Esophagus mucosa (tissue), 1 donor: ENCODE data around the gene ADK. TPM values are rescaled to one million over a fixed set of nuclear protein-coding genes. Genes with fewer than 3 reads are reported as not detected.
"Not testable (repeated sequence)": the region's sequence is repeated elsewhere in the genome, so short reads cannot be mapped to it uniquely, and the experiment has no call there.

Source experiments
- ATAC-seq: fragments of 200-7000 bp; cut with Tn5 transposase; one replicate; pipeline ENCODE4 v1.9.1; 2020
- total RNA-seq: library from RNA; stranded (reverse); gene quantifications from one replicate; pipeline ENCODE4 v1.2.4, GENCODE V29; 2023
- donor health status: DM: yes; HTN: yes; CAD: no.

ADK gene
- total RNA-seq, 1 donor from 2014 or later, result 50.8 TPM

GRCh38 chr10:74498664-74499063 is 347.6 kb downstream of the ADK start:
- ATAC-seq, result not testable (repeated sequence)

GRCh38 chr10:74500026-74500704 is 349.1 kb downstream of the ADK start:
- ATAC-seq, result no peak

DNA sequence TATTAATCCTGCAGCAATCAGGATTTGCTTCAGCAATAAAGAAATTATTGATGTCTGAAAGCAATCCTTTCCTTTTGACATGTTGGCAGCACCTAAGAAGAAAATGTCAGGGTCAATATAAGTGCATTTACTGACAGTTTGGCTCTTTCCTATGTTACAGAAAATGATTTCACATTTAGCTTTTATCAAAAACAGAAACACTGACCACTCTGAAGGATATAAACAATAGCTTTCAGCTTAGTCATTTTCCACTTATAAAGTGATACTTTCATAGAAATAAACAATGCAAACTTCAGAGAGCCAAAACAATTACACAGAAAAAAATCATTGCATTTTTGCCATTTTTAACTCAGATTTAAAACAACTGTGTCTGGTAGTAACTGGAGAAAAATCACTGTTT is 349.8 kb downstream of the ADK start:
- no peak for ATAC-seq

DNA sequence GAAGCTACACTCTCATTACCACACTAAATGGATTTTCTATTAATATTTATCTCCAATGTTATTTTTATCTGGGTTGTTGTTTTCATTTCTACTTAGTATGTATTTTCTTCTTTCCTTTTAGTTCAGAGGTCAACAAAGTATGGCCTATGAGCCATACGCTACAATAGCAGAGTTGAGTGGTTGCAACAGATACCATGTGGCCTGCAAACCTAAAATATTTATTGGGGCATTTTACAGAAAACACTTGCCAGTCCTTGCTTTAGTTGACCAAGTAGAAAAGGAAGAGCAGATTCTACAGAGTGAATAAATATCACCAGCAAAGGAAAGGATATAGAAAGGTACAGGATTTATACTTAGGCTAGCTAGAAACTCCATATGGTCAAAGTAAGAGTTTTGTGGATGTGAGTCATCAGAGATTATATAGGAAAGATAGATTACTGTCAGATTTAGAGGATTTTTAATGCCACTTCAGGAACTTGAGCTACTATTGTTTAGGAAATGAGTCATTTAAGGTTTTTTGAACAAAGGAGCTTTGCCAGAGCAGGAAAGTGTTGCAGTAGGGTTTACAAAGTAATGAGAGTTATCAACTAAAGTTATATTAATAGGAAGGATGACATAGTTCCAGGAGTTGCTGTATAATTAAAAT is 352.1 kb downstream of the ADK start:
- ATAC-seq, result peak; percentile 84

DNA sequence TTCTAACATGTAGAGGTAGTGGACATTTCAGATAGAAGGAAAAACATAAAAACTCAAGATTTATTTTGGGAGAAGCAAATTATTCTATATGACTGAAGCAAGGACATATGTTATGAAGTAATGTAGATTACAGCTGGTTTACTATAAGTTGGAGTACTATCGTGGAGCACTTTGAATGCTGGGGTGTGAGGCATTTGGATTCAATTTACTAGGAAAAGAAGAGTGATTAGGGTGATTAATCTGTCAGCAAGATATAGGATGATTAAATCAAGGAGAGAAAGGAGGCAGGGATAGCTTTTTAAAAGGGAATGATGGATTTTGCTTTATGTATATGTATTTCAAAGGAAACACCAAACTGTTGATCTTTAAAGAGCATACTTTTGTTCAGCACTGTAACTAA is 356.9 kb downstream of the ADK start:
- no peak for ATAC-seq

DNA sequence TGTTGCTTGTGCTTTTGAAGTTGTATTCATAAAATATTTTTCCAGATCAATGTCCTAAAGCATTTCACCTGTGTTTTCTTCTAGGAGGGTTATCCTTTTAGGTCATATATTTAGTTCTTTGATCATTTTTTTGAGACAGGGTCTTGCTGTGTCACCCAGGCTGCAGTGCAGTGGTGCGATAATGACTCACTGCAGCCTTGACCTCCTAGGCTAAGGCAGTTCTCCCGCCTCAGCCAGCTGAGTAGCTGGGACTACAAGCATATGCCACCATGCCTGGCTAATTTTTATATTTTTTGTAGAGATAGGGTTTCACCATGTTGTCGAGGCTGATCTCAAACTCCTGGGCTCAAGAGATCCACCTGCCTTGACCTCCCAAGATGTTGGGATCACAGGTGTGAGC is 359.6 kb downstream of the ADK start:
- ATAC-seq, result no peak

DNA sequence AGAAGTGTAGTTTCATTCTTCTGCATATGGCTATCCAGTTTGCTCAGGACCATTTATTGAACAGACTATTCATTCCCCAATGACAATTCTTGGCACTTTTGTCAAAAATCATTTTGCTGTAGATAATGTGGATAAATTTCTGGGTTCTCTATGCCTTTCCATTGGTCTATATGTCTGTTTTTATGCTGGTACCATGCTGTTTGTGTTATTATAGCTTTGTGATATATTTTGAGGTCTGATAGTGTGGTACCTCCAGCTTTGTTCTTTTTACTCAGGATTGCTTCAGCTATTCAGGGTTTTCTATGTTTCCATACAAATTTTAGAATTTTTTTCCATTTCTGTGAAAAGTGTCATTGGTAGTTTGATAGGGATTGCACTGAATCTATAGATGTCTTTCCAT is 360.0 kb downstream of the ADK start:
- ATAC-seq, result no peak

GRCh38 chr10:74514322-74514721 is 363.3 kb downstream of the ADK start:
- ATAC-seq, result no peak

- no peak for ATAC-seq
Measured at GRCh38 chr10:74518061-74518460, 367.0 kb downstream of the ADK start.

DNA sequence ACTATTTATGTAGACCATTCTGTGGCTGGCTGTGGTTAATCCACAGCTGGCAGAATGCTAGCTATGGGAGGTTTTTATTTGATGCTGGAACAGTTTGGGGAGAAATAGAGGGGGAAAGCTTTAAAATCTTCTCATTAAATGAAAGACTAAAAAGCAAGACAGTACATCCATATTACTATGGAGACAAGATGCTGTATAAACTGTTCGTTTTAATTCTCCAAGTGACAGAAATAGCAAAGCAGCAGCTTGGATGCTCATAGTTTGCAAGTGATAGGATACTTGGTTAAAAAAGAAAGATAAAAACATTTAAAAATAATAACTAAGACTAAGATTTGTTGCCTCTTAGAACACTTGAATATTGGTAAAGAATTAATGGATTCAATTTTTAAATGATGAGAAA is 370.5 kb downstream of the ADK start:
- no peak for ATAC-seq

DNA sequence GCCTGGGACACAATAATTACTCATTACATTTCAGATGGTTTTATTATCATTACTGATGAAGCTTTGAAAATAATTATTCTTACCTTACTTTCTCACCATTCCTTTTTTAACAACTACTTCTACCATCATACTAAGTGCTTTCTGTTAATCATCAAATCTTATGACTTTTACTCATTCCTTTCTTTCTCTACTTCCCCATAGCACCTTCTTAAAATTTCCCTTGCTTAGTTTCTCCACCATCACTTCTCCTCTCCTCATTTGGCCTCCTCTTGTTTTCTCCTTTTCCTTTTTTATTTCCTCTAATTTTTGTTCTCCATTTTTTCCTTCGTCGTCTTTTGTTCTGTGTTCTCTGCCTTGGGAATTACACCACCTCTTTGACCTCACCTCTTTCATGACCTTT is 372.2 kb downstream of the ADK start:
- ATAC-seq, result no peak

GRCh38 chr10:74525885-74526284 is 374.9 kb downstream of the ADK start:
- no peak for ATAC-seq

DNA sequence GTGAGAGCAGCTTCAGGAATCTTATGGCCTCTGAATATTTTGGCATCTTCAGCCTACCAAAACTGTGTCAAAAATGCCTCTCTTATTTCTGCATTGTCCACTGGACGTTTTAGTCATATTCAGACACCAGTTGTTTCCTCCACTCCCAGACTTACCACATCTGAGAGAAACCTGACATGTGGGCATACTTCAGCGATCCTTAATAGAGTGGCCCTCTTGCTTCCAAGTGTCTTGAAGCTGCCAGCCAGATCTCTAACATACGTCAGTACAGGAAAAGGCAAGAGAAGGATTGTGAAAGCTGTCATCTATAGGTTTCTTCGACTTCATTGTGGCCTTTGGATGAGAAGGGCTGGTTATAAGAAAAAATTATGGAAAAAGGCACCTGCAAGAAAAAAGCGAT is 376.6 kb downstream of the ADK start:
- not testable (repeated sequence) for ATAC-seq

GRCh38 chr10:74529205-74529604 is 378.2 kb downstream of the ADK start:
- no peak for ATAC-seq

DNA sequence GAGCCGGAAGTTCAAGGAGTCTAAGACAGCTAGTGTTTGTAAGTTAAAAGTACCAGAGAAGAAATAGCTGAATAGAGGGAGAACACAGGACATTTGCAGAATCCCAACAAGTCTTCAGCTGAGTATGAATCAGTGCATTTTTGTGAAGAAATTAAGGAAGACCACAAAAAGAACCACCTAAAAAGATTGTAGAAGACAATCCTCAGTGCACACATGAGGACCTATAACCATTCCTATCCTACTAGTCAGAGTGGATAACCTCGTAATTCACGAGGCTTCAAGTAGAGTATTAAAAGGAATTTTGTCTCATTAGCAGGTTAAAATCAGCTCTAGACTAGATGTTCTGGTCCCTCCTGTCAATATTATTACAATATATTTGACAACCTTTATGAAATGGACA is 380.0 kb downstream of the ADK start:
- ATAC-seq, result no peak

DNA sequence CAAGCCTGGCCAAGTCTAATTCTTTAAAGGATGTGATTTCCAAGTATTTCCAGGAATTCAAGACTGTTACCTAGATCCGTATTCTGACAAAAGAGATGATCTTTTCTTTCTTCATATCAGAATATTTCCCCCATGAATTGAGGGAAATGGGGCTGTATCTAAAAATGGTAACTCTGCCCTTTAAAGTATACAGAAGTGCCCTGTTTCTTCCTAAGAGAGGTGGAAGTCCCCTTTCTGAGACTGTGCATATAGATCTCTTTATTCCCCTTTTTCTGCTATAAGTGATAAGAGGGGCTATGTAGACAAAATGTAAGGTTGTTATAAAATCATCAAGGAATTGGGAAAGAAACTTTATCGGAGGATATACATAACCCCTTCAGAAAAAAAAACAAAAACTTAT is 388.3 kb downstream of the ADK start:
- ATAC-seq, result no peak

DNA sequence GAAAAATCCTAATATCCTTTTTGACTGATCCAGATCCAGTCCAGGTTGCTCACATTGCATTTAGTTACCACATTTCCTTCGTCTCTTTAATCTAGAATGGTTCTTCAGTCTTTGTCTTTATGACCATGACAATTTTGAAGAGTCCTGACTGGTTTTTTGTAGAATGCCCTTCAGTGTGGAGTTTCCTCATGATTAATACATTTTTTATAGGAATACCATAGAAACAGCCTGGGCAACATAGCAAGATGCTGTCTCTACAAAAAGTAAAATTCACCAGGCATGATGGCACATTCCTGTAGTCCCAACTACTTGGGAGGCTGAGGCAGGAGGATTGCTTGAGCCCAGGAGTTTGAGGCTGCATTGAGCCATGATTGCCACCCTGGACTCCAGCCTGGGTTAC is 390.4 kb downstream of the ADK start:
- no peak for ATAC-seq

GRCh38 chr10:74542077-74542476 is 391.1 kb downstream of the ADK start:
- no peak for ATAC-seq

- no peak for ATAC-seq
Measured at GRCh38 chr10:74543276-74543675, 392.3 kb downstream of the ADK start.

DNA sequence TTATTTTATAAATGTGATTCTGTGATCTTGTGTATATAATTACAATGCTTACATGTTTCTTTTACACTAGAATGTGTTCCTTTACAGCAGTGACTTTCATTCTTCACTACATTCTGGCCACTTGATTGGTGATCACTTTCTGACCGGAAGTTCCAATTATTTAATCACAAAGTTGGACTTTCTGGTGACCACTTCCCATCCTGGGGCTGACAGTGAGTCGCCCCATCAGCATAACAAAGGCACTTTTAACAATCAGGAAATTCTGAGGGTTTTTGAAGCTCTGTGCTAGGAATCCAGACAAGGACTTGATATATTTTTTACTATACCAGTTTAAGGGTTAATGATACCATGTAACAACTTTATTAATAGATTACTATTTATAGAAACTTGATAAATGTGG is 393.1 kb downstream of the ADK start:
- ATAC-seq, result no peak

- ATAC-seq, result no peak
Measured at GRCh38 chr10:74548676-74549075, 397.7 kb downstream of the ADK start.

DNA sequence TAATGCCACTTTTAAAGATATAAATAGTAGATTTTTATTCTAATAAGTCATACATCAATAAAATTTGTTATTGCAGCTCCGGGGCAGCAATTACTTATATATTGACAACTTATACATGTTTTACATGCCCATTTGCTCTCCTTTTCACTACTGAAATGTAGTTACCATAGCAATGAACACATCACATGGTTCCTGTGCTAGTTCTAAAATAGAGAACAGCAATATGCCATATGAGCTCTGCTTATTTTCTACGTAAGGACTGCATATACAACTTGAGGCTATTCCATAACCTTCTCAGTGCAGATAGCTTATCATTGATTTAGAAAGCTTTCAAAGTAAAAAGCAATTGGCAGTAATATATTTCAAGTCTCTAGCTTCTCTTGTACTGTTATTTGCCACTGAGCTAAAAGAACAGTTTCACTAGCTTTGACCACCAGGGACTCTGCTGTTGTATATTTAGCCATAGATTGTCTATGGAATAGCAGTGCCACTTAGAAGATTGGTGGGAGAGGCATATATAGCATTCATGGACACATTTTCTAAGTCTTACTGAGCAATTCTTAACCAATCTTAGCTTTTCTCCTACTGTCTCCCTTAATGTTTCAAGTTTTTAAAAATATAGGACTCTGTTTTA is 405.2 kb downstream of the ADK start:
- ATAC-seq, result no peak

GRCh38 chr10:74557098-74557497 is 406.1 kb downstream of the ADK start:
- no peak for ATAC-seq

DNA sequence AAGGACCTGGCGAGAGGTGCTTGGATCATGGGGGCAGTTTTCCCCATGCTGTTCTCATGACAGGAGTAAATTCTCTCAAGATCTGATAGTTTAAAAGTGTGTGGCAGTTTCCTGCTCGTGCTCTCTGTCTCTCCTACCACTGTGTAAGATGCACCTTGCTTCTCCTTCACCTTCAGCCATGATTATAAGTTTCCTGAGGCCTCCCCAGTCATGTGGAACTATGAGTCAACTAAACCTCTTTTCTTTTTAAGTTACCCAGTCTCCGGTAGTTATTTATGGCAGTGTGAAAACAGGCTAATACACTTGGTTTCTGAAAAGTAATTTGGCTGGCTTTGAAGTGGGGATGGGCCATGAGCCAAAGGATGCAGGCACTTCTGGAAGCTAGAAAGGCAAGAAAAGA is 407.4 kb downstream of the ADK start:
- ATAC-seq, result no peak
